HCT116 (cell line): Measurements from ENCODE around the gene HAGH. TPM values are rescaled to one million over a fixed set of nuclear protein-coding genes. Genes with fewer than 3 reads are reported as not detected.

Source experiments
- ATAC-seq: fragments of 200-7000 bp; cut with Tn5 transposase; 2 replicates; pipeline ENCODE4 v1.9.1; 2020; ENCODE audit warnings: mild to moderate bottlenecking, moderate library complexity
- BruUV-seq: library from RNA; stranded (reverse); fragments of 400-500 nt; replicated peaks from 2 replicates; lab custom pipeline; 2021; lab: Mats Ljungman, UMichigan
- CTCF ChIA-PET: fragments of 300-600 bp; sonication (Branson Sonifier 250); formaldehyde crosslinking; loops from one replicate; lab custom pipeline; 2021; ENCODE audit warnings: antibody characterized with exemption; lab: Charles Lee
- POLR2A ChIA-PET: fragments of 300-600, 350-600 bp; sonication (Branson Sonifier 250); formaldehyde crosslinking; loops from one replicate; lab custom pipeline; 2021; ENCODE audit warnings: antibody characterized with exemption; lab: Charles Lee
- RAD21 ChIA-PET, 2 experiments: fragments of 300-600 bp; sonication (Branson Sonifier 250); formaldehyde crosslinking; loops; one replicate each; lab custom pipeline; 2023; ENCODE audit warnings: low total read pairs in 2 of 2; ENCODE audit not compliant: uncharacterized antibody in 2 of 2, unreplicated experiment in 2 of 2, low non-redundant PET in 1 of 2; lab: Charles Lee
- DNase-seq: peaks from one replicate; pipeline ENCODE4 v3.0.0-alpha.2; 2010; ENCODE audit warnings: low read depth, low spot score
- H2AFZ ChIP-seq: fragments of 200-600 bp; shearing (Covaris generic), sonication (generic); 2 replicates; pipeline ENCODE4 v1.6.1; 2017; ENCODE audit warnings: low read depth, mixed run types, mixed read lengths, antibody characterized with exemption, low read length; ENCODE audit not compliant: poor library complexity, severe bottlenecking
- H3K27ac ChIP-seq: 2 replicates; pipeline ENCODE4 v1.5.1; 2012; ENCODE audit warnings: low read depth, low read length
- H3K27me3 ChIP-seq: fragments of 200-600 bp; sonication (generic); 2 replicates; pipeline ENCODE4 v1.6.1; 2016; ENCODE audit warnings: mixed run types, low read length, mixed read lengths; ENCODE audit not compliant: insufficient read depth
- H3K36me3 ChIP-seq, 2 experiments: fragments of 200-500 bp in 1 of 2; fragments of 200-600 bp in 1 of 2; sonication (Bioruptor generic) in 1 of 2; sonication (generic) in 1 of 2; 2 replicates each; pipeline versions ENCODE4 v1.5.1 to v1.6.1; 2014 to 2016; ENCODE audit warnings: low read length in 2 of 2, inconsistent platforms in 1 of 2, mixed read lengths in 1 of 2, mixed run types in 1 of 2; ENCODE audit not compliant: insufficient read depth in 2 of 2, control insufficient read depth in 1 of 2
- H3K4me1 ChIP-seq, 2 experiments: fragments of 200-600 bp in 1 of 2; sonication (generic) in 1 of 2; 2 replicates each; pipeline versions ENCODE4 v1.5.1 to v1.6.1; 2012 to 2017; ENCODE audit warnings: low read length in 2 of 2, inconsistent platforms in 1 of 2, mild to moderate bottlenecking in 1 of 2, mixed read lengths in 1 of 2, mixed run types in 1 of 2, moderate library complexity in 1 of 2; ENCODE audit not compliant: insufficient read depth in 2 of 2, control insufficient read depth in 1 of 2
- H3K4me2 ChIP-seq: fragments of 200-600 bp; sonication (generic); 2 replicates; pipeline ENCODE4 v1.6.1; 2017; ENCODE audit warnings: mixed run types, low read length, mixed read lengths
- H3K4me3 ChIP-seq, 2 experiments: fragments of 200-600 bp in 1 of 2; sonication (generic) in 1 of 2; replicated peaks in 1 of 2; 2 replicates each; pipeline ENCODE4 v1.5.1; 2011 to 2016; ENCODE audit warnings: low read length in 2 of 2, control low read depth in 1 of 2, low read depth in 1 of 2, mild to moderate bottlenecking in 1 of 2, mixed read lengths in 1 of 2, mixed run types in 1 of 2
- H3K79me2 ChIP-seq: fragments of 200-600 bp; sonication (generic); 2 replicates; pipeline ENCODE4 v1.6.1; 2017; ENCODE audit warnings: mild to moderate bottlenecking, mixed run types, low read length, moderate library complexity, mixed read lengths; ENCODE audit not compliant: insufficient read depth
- H3K9ac ChIP-seq: fragments of 200-600 bp; sonication (generic); 2 replicates; pipeline ENCODE4 v1.6.1; 2016; ENCODE audit warnings: low read length, mixed read lengths
- H3K9me2 ChIP-seq: fragments of 200-600 bp; sonication (generic), shearing (Covaris generic); 2 replicates; pipeline ENCODE4 v1.6.1; 2017; ENCODE audit warnings: mixed run types, mild to moderate bottlenecking, moderate library complexity; ENCODE audit not compliant: insufficient read depth
- H3K9me3 ChIP-seq, 2 experiments: fragments of 200-500 bp in 1 of 2; fragments of 200-600 bp in 1 of 2; sonication (Bioruptor generic) in 1 of 2; sonication (generic) in 1 of 2; 2 replicates each; pipeline ENCODE4 v1.6.1; 2014 to 2017; ENCODE audit warnings: low read length in 2 of 2, mixed read lengths in 2 of 2, inconsistent platforms in 1 of 2, low read depth in 1 of 2, mild to moderate bottlenecking in 1 of 2, mixed run types in 1 of 2, moderate library complexity in 1 of 2; ENCODE audit not compliant: control insufficient read depth in 1 of 2, insufficient read depth in 1 of 2
- H4K20me1 ChIP-seq: fragments of 200-600 bp; sonication (generic), shearing (Covaris generic); 2 replicates; pipeline ENCODE4 v1.6.1; 2017; ENCODE audit warnings: mixed run types, mild to moderate bottlenecking, moderate library complexity; ENCODE audit not compliant: insufficient read depth
- CBX3 ChIP-seq: IDR thresholded peaks from 2 replicates; pipeline ENCODE4 v1.6.1; 2012; ENCODE audit warnings: low read depth
- MAX ChIP-seq: IDR thresholded peaks from 2 replicates; pipeline ENCODE4 v1.6.1; 2012
- POLR2AphosphoS5 ChIP-seq: IDR thresholded peaks from 2 replicates; pipeline ENCODE4 v1.6.1; 2011; ENCODE audit warnings: mild to moderate bottlenecking, low read depth, low read length, moderate library complexity
- REST ChIP-seq: IDR thresholded peaks from 2 replicates; pipeline ENCODE4 v1.6.1; 2012; ENCODE audit warnings: low read depth
- intact Hi-C: fragments of 100-400 bp; cut with micrococcal nuclease; formaldehyde crosslinking; loops from 2 replicates; pipeline ENCODE4 v1.10.0; 2022
- total RNA-seq: library from RNA; stranded (reverse); gene quantifications from one replicate; pipeline ENCODE4 v1.2.1, GENCODE V29; 2021; ENCODE audit not compliant: unreplicated experiment

Gene HAGH
- total RNA-seq, 1 experiment from 2014 or later: 39.1 TPM

GRCh38 chr16:1780677-1781072 is 46.0 kb downstream of the HAGH start:
- Histone ChIP-seq H3K4me3 (no peak overlapping the region), H3K27me3 (no peaks in the 10 kb centered on the region), H3K36me3 (peaks cover 0 to 5% of the 10 kb centered on the region in 2 experiments; a peak in 3 of 4 replicates), H2AFZ (no peak overlapping the region), H4K20me1 (no peaks in the 10 kb centered on the region), H3K9me3 (no peaks in the 10 kb centered on the region), H3K79me2 (peaks cover 33% of the 10 kb centered on the region), H3K9ac (peak overlapping the region; percentile 88), H3K4me1 (peaks cover 0 to 22% of the 10 kb centered on the region in 2 experiments; a peak in 3 of 4 replicates)
- intact Hi-C loops: no loop called here
- ChIA-PET RAD21 (no interaction called here), CTCF (no interaction called here), POLR2A (no interaction called here)
- ATAC-seq: no peak
- no peak for DNase-seq
- TSS peak; percentile 56 for BruUV-seq
- 0 out of 2 replicates have a peak, but pooled peaks have one; percentile 14 for TF ChIP-seq MAX
- TF ChIP-seq CBX3: no peak
- TF ChIP-seq, all 23 proteins: peak for 1
- Histone ChIP-seq H3K4me2 (peak overlapping the region; percentile 97), H3K9me2 (no peaks in the 10 kb centered on the region), H3K27ac (0 out of 2 replicates have a peak overlapping the region, but pooled peaks have one; percentile 78)

- H3K36me3 ChIP-seq: peaks cover 0 to 5% of the 10 kb centered on the region in 2 experiments; a peak in 3 of 4 replicates
- TF ChIP-seq MAX (0 out of 2 replicates have a peak, but pooled peaks have one; percentile 15), REST (no peak), POLR2AphosphoS5 (peak; percentile 34; the same call in 1 of the 2 replicates)
- TF ChIP-seq, all 23 proteins: peak for 2
- RAD21 ChIA-PET: no interaction called here
- POLR2A ChIA-PET: interaction anchor here (1.2 kb wide), 1 partner anchor 185 kb away, joined by 3 read pairs; the partner anchor contains the start of gene RPS2
- H3K4me2 ChIP-seq: no peak overlapping the region
- CTCF ChIA-PET: no interaction called here
- peaks cover 33% of the 10 kb centered on the region for H3K79me2 ChIP-seq
- no peak overlapping the region for H3K9ac ChIP-seq
- intact Hi-C loops: no loop called here
- no TSS peak for BruUV-seq
- H3K4me1 ChIP-seq: peaks cover 0 to 22% of the 10 kb centered on the region in 2 experiments; a peak in 3 of 4 replicates
- H3K27ac ChIP-seq: peak overlapping the region; percentile 34; the same call in 1 of the 2 replicates
- no peak overlapping the region for H2AFZ ChIP-seq
- no peak overlapping the region for H3K4me3 ChIP-seq
- ATAC-seq (no peak), DNase-seq (no peak)
- no peaks in the 10 kb centered on the region for H4K20me1 ChIP-seq
- no peaks in the 10 kb centered on the region for H3K9me2 ChIP-seq
- H3K27me3 ChIP-seq: no peaks in the 10 kb centered on the region
- H3K9me3 ChIP-seq: no peaks in the 10 kb centered on the region
Measured at GRCh38 chr16:1779741-1780676, 46.6 kb downstream of the HAGH start.
